ENCODE data around the gene HBD.

DNA sequence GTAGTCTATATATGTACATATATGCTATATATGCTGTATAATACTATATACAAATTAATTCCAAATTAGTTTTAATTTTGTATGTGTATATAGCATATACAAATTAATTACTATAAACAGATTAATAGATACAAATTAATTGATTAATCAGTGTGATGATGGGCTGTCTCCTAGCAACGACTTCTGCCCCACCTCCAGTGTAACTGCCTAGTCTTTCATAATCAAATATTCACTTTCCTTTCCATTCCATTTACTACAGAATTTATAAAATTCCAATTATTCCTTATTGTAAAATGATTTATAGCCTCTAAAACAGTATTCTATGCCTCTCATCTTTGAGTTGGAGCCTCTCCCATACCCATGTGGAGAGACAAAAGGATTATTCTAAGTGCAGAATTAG lies 976 bp downstream of the HBD start:
- TF ChIP-seq, protein P1, sequence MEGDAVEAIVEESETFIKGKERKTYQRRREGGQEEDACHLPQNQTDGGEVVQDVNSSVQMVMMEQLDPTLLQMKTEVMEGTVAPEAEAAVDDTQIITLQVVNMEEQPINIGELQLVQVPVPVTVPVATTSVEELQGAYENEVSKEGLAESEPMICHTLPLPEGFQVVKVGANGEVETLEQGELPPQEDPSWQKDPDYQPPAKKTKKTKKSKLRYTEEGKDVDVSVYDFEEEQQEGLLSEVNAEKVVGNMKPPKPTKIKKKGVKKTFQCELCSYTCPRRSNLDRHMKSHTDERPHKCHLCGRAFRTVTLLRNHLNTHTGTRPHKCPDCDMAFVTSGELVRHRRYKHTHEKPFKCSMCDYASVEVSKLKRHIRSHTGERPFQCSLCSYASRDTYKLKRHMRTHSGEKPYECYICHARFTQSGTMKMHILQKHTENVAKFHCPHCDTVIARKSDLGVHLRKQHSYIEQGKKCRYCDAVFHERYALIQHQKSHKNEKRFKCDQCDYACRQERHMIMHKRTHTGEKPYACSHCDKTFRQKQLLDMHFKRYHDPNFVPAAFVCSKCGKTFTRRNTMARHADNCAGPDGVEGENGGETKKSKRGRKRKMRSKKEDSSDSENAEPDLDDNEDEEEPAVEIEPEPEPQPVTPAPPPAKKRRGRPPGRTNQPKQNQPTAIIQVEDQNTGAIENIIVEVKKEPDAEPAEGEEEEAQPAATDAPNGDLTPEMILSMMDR (IDR thresholded peaks at IDR 0.05; ENCODE audit: insufficient read depth, low read length, poor library complexity, severe bottlenecking), result no peak
- TF ChIP-seq EZH2phosphoT487 (conservative IDR thresholded peaks at IDR 0.05; ENCODE audit: low read length), result no peak

Data from SU-DHL-6 (cell line).